ENCODE data around the gene GRPR.

DNA sequence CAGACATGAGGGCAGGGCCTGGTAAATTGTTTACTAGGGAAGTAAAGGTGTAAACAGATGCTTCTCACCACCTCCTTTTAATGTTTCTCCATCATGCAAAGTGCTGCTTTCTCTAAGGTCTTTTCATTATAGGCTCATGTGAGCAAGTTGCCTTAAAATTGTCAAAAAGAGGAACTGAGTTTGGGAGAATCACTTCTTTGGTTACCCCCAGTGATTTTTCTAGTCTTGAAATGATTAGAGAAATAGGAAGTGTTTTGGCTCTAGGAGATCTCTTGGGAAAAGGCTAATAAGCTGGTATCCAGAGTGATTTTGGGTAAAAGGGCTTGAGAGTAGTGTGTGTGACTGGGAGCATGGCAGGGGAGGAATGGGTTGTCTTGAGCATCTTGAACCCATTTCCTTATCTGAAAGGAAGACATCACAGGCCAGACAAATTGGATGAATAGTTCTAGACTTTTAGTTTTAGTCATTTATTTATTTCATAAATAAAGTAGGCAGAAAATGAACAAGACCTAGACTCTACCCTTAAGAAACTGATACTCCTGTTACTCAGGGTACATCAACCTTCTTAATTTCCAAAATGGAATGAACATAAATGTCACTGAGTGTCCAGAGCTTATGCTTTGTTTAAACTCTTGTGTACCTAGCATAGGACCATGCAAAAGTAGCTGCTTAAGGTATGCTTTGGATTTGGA is 14.2 kb downstream of the GRPR start:
- TF ChIP-seq, protein P1, sequence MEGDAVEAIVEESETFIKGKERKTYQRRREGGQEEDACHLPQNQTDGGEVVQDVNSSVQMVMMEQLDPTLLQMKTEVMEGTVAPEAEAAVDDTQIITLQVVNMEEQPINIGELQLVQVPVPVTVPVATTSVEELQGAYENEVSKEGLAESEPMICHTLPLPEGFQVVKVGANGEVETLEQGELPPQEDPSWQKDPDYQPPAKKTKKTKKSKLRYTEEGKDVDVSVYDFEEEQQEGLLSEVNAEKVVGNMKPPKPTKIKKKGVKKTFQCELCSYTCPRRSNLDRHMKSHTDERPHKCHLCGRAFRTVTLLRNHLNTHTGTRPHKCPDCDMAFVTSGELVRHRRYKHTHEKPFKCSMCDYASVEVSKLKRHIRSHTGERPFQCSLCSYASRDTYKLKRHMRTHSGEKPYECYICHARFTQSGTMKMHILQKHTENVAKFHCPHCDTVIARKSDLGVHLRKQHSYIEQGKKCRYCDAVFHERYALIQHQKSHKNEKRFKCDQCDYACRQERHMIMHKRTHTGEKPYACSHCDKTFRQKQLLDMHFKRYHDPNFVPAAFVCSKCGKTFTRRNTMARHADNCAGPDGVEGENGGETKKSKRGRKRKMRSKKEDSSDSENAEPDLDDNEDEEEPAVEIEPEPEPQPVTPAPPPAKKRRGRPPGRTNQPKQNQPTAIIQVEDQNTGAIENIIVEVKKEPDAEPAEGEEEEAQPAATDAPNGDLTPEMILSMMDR (IDR thresholded peaks at IDR 0.05): no peak
- no peak for TF ChIP-seq POLR2A (IDR thresholded peaks at IDR 0.05)
